Stimulated activated CD4-positive, alpha-beta T cell treated with anti-CD3 and anti-CD28 coated beads, Interleukin-1b, Interleukin-23, amount 100 ng/mL, for 1 hour (primary cell): ENCODE measurements around the gene COL4A2.

Experiments used
- DNase-seq, 2 donors: peaks; one replicate each; pipeline ENCODE4 v3.0.0-alpha.2; 2020; ENCODE audit warnings: low read depth in 2 of 2

Gene COL4A2

GRCh38 chr13:110322126-110322827, 15.2 kb downstream of the COL4A2 start:
- no peak for DNase-seq

- DNase-seq: no peak
These were observed 15.7 kb downstream of the COL4A2 start for GRCh38 chr13:110322828-110323171.

- DNase-seq: no peak
These were observed 16.2 kb downstream of the COL4A2 start for GRCh38 chr13:110323172-110323891.

- no peak for DNase-seq
These were observed 17.1 kb downstream of the COL4A2 start for GRCh38 chr13:110324026-110324749.

- no peak for DNase-seq
These were observed 19.3 kb downstream of the COL4A2 start for GRCh38 chr13:110326263-110326904.

- no peak for DNase-seq
These were observed 20.1 kb downstream of the COL4A2 start for GRCh38 chr13:110327051-110327721.

- DNase-seq: no peak
These were observed 21.5 kb downstream of the COL4A2 start for GRCh38 chr13:110328573-110328972.

GRCh38 chr13:110329258-110329657, 22.2 kb downstream of the COL4A2 start:
- DNase-seq: no peak

- no peak for DNase-seq
These were observed 22.8 kb downstream of the COL4A2 start for GRCh38 chr13:110329798-110330461.

- DNase-seq: no peak
These were observed 23.5 kb downstream of the COL4A2 start for GRCh38 chr13:110330491-110331011.

GRCh38 chr13:110331362-110331761, 24.3 kb downstream of the COL4A2 start:
- no peak for DNase-seq

- no peak for DNase-seq
These were observed 25.7 kb downstream of the COL4A2 start for GRCh38 chr13:110332750-110333149.

GRCh38 chr13:110333837-110334236, 26.8 kb downstream of the COL4A2 start:
- DNase-seq: no peak

GRCh38 chr13:110334256-110334655, 27.2 kb downstream of the COL4A2 start:
- no peak for DNase-seq

- no peak for DNase-seq
These were observed 27.9 kb downstream of the COL4A2 start for GRCh38 chr13:110334841-110335490.

- DNase-seq: no peak
These were observed 29.0 kb downstream of the COL4A2 start for GRCh38 chr13:110336108-110336507.

- no peak for DNase-seq
These were observed 29.6 kb downstream of the COL4A2 start for GRCh38 chr13:110336681-110337080.

GRCh38 chr13:110337247-110337646, 30.2 kb downstream of the COL4A2 start:
- no peak for DNase-seq

- DNase-seq: no peak
These were observed 31.5 kb downstream of the COL4A2 start for GRCh38 chr13:110338441-110339101.

GRCh38 chr13:110339263-110339662, 32.2 kb downstream of the COL4A2 start:
- DNase-seq: no peak
